Activated CD8-positive, alpha-beta memory T cell treated with anti-CD3 and anti-CD28 coated beads, Interleukin-2, amount 50 U/mL, for 1 hour (primary cell): ENCODE measurements around the gene PRXL2C.

ENCODE experiments used
- DNase-seq: peaks from one replicate; pipeline ENCODE4 v3.0.0-alpha.2; 2020; ENCODE audit errors: extremely low read depth

PRXL2C gene

DNA sequence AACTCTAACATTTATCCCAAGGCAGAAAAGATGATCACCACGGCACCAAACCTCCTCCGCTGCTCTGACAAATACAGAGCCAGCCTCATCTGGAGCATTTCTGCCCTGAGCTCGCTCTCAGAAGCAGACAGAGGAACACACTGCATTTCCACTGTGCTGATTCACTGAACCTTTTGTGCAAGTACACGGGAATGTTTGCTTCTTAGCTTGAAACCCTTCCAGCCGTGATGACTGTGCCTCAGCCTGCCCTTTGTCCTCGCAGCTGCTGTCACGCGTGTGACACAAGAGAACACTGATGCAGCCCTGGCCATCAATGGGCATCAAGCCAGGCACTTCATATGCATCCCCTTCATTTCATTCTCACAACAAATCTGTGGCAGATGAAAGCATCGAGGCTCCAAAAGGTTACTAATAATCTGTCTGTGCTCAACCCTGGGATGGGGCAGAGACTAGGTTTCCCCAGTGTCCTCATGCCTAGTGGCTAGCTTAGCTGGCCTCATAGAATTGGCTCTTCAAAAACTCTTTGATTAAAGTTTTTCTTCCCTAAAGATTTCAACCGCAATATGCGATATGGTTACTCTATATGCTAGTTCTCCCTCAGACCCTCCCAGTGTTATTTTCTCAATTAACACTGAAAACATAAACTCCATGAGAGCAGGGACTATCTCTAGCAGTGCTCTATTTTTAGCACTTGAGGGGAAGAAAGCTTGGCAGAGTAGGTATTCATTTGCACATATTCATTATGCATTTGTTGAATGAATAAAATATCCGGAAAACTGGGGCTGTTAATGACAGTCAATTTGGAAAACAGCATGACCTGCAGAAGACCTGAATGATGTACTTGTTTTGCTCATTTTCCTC, 42.8 kb downstream of the PRXL2C start:
- DNase-seq, result no peak

DNA sequence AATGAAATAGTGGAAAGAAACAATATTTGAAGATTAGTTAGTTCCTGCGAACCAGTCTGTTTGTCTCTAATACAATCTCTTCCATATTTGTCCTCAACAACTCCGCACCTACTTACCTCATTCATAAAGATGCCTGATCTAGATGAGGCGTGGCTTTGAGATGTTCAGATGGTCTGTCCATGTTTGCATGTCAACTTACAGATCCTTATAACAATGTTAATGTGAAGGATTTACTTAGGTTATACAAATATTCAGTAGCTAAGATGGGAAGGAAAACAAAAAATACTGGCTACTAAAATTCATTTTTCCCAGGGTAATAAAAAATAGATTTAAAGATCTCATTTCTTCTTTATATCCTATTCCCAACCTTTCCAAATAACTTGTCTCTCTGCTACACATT, 43.8 kb downstream of the PRXL2C start:
- DNase-seq, result no peak

DNA sequence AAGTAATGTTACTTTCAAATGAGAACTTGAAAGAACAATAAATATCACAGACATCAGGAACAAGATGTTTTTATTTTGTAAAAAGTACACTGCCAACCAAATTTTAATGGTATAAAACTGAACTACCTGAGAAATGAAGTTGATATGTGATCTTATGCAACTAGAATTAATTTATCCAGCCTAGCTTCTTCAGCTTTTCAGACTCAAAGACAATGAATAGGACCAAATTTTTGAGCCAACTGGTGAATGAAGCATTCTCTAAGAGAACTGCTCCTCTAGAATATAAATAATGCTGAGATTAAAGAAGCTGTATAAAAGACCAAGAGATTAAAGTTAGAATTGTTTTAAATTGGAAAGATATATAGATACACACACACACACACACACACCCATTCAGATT, 45.4 kb downstream of the PRXL2C start:
- no peak for DNase-seq

DNA sequence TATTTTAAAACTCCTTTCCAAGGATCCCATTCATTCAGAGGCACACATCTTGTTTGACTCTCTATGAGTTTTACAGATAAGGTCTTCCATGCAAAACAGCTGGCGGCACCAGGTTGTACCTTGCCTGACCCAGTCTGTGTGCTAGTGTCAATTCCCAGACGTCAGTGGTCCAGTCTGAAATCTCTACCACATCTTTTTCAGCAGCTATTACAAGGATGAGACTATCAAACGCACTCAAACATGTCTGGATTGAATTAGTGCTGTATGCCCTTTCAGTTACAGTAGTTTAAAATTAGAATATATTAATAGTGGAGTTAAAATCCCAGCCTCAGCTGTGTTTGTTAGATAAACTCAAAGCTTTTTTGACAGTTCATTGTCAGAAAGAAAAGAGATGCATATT, 47.1 kb downstream of the PRXL2C start:
- DNase-seq, result no peak

DNA sequence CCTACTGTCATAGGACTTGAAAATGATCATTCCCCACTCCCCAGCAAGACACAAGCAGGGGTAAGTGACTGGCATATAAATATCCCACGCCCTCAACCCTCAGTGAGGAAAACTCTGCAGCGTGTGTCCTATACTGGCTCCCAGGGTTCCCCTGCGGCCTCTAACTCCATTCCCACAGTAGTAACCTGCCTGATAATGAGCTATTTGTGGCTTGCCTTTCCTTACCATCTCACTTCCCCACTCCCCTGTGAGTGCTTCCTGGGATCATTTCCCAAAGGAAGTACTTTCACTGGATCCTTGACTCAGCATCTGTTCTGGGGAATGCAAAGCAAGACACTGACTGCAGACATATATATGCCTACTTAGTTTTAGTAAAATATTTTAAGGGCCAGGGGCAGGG, 49.8 kb downstream of the PRXL2C start:
- no peak for DNase-seq

DNA sequence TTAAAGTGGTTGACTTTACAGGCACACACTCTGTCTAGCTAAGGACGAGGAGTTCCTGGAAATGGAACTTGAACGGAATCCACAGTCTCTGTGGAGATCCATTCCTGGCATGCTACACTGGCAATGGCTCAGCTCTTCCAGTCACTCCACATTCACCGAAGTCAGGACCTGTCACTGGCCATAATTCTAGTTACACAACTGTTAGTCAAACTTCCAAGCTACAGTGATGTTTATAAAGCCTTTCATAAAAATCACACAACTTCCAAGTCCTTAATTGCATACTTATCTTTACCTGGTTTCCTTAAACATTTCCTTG, 51.2 kb downstream of the PRXL2C start:
- no peak for DNase-seq

DNA sequence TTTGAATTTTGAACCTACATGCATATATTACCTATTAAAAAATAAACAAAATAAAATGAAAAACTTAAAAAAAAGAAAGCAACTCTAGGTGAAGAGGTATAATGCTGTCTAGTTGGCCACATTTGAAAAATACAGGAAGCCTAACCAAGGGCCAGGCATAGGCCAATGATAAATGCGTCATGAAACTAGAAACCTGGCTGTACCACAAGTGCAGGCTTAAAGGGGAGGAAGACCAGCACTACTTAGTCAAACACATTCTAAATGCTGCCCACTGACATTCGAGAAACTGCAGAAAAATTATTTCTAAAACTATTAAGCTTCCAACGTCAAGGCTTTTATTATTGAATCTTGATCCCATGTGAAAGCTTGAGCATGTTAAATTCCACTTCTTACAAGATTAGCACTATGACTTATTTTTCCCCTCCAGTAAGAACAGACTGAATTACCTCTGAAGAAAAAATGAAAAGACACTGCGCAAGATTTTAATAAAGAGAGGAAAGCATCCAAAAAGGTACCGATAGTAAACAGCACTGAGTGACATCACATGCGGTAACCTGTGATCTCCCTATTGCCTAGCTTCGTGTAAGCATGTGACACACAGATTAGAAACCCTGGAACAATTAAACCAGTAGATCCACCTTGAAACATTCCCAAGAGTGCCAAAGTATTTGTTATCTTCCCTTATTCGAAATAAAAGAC, 51.7 kb downstream of the PRXL2C start:
- DNase-seq, result no peak

DNA sequence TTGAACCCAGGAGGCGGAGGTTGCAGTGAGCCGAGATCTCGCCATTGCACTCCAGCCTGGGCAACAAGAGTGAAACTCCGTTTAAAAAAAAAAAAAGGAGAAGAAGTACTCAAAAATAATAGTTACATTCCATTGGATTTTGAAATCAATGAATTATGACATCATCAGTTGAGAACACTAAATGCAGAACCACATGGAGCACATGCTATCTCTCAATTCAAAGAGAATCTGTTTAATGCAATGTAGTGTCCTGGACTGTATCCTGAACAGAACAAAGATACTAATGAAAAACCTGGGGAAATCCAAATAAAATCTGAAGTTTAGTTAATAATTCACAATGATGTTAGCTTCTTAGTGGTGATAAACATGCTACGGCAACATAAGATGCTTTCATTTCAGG, 55.8 kb downstream of the PRXL2C start:
- DNase-seq, result no peak

DNA sequence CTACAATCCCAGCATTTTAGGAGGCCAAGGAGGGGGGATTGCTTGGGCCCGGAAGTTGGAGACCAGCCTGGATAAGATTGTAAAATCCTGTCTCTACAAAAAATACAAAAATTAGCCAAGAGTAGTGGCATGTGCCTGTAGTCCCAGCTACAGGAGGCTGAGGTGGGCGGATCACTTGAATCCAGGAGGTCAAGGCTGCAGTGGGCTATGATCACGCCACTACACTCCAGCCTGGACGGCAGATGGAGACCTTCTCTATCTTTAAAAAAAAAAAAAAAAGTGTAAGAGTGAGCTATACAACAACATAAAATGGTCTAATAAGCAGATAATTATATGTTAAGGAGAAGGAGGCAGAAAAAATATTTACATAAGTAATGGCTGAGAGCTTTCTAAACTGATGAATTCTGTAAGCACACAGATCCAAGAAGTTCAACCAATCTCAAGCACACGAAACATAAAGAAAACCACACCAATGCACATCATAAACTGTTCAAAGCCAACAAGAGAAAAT, 58.5 kb downstream of the PRXL2C start:
- DNase-seq, result no peak
